ENCODE measurements around the gene ZNF865. TPM values are rescaled to one million over a fixed set of nuclear protein-coding genes. Genes with fewer than 3 reads are reported as not detected.
A peak's percentile ranks its signal among the peaks of the same experiment; 100 is the strongest.
"Not testable (repeated sequence)": the region's sequence is repeated elsewhere in the genome, so short reads cannot be mapped to it uniquely, and the experiment has no call there.

Gene ZNF865
- total RNA-seq, 1 donor from 2014 or later, result 0.49 TPM

DNA sequence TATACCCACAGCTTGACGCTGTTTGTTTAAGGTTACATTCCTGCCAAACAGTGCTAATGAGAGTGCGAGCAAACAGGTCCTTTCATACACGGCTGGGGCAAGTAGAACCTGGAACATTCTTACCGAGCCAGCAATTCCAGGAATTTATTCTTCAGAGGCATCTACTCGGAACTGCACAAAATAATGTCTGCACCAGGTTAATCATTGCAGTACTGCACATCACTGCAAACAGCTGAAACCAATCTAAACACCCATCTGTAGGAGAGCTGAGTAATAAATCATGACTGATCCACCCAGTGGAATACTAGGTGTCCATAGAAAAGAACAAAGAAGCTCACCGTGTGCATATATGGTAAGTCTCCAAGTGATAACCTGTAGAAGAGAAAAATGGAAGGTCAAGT, 23.6 kb upstream of the ZNF865 start:
- H3K4me3 Mint-ChIP-seq, result peak overlapping the region; percentile 90
- H3K36me3 ChIP-seq, result no peaks in the 10 kb centered on the region
- H3K9ac ChIP-seq, result no peak overlapping the region
- H3K4me1 Mint-ChIP-seq, result peaks cover 34% of the 10 kb centered on the region
- H3K27me3 ChIP-seq, result no peaks in the 10 kb centered on the region
- H3F3A ChIP-seq (ENCODE audit: low read depth), result peaks cover 40% of the 10 kb centered on the region
- H3K27ac Mint-ChIP-seq, result peak overlapping the region; percentile 66
- no peaks in the 10 kb centered on the region for H3K9me3 Mint-ChIP-seq
- H2AFZ ChIP-seq (replicated peaks), result no peak overlapping the region
- peaks cover 5% of the 10 kb centered on the region for H3K36me3 Mint-ChIP-seq
- DNase-seq (ENCODE audit: low spot score), result no peak
- peaks cover 22% of the 10 kb centered on the region for H3K79me2 ChIP-seq (ENCODE audit: low read depth)
- no peak overlapping the region for H3K27ac ChIP-seq
- H3K27me3 Mint-ChIP-seq (ENCODE audit: insufficient read depth, low read depth), result peaks cover 2% of the 10 kb centered on the region
- H3K4me1 ChIP-seq, result no peaks in the 10 kb centered on the region
- H3K9me3 ChIP-seq (ENCODE audit: low read depth), result no peaks in the 10 kb centered on the region
- H3K4me2 ChIP-seq, result no peak overlapping the region
- TF ChIP-seq, protein P1, sequence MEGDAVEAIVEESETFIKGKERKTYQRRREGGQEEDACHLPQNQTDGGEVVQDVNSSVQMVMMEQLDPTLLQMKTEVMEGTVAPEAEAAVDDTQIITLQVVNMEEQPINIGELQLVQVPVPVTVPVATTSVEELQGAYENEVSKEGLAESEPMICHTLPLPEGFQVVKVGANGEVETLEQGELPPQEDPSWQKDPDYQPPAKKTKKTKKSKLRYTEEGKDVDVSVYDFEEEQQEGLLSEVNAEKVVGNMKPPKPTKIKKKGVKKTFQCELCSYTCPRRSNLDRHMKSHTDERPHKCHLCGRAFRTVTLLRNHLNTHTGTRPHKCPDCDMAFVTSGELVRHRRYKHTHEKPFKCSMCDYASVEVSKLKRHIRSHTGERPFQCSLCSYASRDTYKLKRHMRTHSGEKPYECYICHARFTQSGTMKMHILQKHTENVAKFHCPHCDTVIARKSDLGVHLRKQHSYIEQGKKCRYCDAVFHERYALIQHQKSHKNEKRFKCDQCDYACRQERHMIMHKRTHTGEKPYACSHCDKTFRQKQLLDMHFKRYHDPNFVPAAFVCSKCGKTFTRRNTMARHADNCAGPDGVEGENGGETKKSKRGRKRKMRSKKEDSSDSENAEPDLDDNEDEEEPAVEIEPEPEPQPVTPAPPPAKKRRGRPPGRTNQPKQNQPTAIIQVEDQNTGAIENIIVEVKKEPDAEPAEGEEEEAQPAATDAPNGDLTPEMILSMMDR (IDR thresholded peaks at IDR 0.05), result no peak
- no peak for TF ChIP-seq EZH2phosphoT487 (IDR thresholded peaks at IDR 0.05)
- TF ChIP-seq EZH2 (IDR thresholded peaks at IDR 0.05), result no peak
- peaks cover 9% of the 10 kb centered on the region for H4K20me1 ChIP-seq (ENCODE audit: low read depth)
- no peak overlapping the region for H3K4me3 ChIP-seq

DNA sequence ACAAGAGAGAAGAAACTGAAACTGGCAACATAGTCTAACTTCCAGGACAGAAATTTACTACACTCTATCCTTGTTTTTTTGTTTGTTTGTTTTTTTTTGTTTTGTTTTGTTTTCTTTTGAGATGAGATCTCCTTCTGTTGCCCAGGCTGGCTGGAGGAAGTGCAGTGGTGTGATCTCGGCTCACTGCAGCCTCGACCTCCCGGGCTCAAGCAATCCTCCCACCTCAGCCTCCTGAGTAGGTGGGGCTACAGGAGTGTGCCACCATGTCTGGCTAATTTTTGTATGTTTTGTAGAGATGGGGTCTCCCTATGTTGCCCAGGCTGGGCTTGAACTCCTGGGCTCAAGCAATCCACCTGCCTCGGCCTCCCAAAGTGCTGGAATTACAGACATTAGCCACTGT, 23.2 kb upstream of the ZNF865 start:
- H3K4me1 ChIP-seq; DNase-seq (ENCODE audit: low spot score); H3K27ac ChIP-seq; H3K36me3 Mint-ChIP-seq; H3K4me2 ChIP-seq; H3K36me3 ChIP-seq; H3K9me3 Mint-ChIP-seq; H2AFZ ChIP-seq (replicated peaks); H3K9me3 ChIP-seq (ENCODE audit: low read depth); H3K27me3 Mint-ChIP-seq (ENCODE audit: insufficient read depth, low read depth); H3K9ac ChIP-seq; H3K4me3 ChIP-seq; H4K20me1 ChIP-seq (ENCODE audit: low read depth); H3K27me3 ChIP-seq: not testable (repeated sequence)
- H3K4me1 Mint-ChIP-seq, result peaks cover 37% of the 10 kb centered on the region
- H3K4me3 Mint-ChIP-seq, result peak overlapping the region; percentile 62
- H3K79me2 ChIP-seq (ENCODE audit: low read depth), result peaks cover 22% of the 10 kb centered on the region
- peak overlapping the region; percentile 66 for H3K27ac Mint-ChIP-seq
- peaks cover 45% of the 10 kb centered on the region for H3F3A ChIP-seq (ENCODE audit: low read depth)

DNA sequence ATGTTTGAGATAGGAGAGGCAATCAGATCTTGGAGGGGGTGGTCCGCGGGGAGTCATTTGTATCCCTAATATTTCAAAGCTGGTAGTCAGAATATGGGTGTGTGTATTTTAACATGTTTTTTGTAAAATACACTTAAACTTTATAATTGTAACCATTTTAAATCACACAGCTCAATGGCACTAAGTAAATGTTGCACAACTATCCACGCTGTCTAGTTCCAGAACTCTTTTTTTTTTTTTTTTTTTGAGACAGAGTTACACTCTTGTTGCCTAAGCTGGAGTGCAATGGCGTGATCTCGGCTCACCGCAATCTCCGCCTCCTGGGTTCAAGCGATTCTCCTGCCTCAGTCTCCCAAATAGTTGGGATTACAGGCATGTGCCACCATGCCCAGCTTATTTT, 21.6 kb upstream of the ZNF865 start:
- H3K4me1 ChIP-seq; H2AFZ ChIP-seq (replicated peaks); H3K4me3 ChIP-seq; H3K9me3 ChIP-seq (ENCODE audit: low read depth); H3K27ac Mint-ChIP-seq; DNase-seq (ENCODE audit: low spot score); H3K4me3 Mint-ChIP-seq; H3K36me3 ChIP-seq; H3K4me2 ChIP-seq; H4K20me1 ChIP-seq (ENCODE audit: low read depth); H3K27me3 Mint-ChIP-seq (ENCODE audit: insufficient read depth, low read depth); H3K36me3 Mint-ChIP-seq; H3K27me3 ChIP-seq; H3K9me3 Mint-ChIP-seq; H3K27ac ChIP-seq; H3K9ac ChIP-seq: not testable (repeated sequence)
- H3K4me1 Mint-ChIP-seq, result peaks cover 40% of the 10 kb centered on the region
- Histone ChIP-seq H3F3A (ENCODE audit: low read depth) (peaks cover 51% of the 10 kb centered on the region), H3K79me2 (ENCODE audit: low read depth) (peaks cover 18% of the 10 kb centered on the region)

DNA sequence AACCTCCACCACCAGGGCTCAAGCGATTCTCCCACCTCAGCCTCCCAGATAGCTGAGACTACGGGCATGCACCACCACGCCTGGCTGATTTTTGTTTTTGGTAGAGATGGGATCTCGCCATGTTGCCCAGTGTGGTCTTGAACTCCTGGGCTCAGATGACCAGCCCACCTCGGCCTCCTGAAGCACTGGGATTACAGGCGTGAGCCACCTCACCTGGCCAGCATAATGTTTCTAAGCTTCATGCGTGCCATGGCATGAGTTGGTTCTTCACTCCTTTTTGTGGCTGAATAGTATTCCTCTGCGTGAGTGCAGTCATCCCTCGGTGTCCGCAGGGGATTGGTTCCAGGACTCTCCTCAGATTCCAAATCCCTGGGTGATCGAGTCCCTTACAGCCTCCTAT, 20.6 kb upstream of the ZNF865 start:
- peaks cover 8% of the 10 kb centered on the region for H3K27me3 Mint-ChIP-seq (ENCODE audit: insufficient read depth, low read depth)
- Histone ChIP-seq H3K36me3 (no peaks in the 10 kb centered on the region), H3K9ac (no peak overlapping the region), H3K79me2 (ENCODE audit: low read depth) (peaks cover 8% of the 10 kb centered on the region), H4K20me1 (ENCODE audit: low read depth) (peaks cover 1% of the 10 kb centered on the region), H3F3A (ENCODE audit: low read depth) (peaks cover 60% of the 10 kb centered on the region), H3K9me3 (ENCODE audit: low read depth) (no peaks in the 10 kb centered on the region), H3K27me3 (no peaks in the 10 kb centered on the region), H3K4me1 (peaks cover 9% of the 10 kb centered on the region), H3K27ac (no peak overlapping the region), H3K4me3 (no peak overlapping the region), H3K4me2 (peak overlapping the region; percentile 73), H2AFZ (replicated peaks) (no peak overlapping the region)
- DNase-seq (ENCODE audit: low spot score), result no peak
- H3K4me1 Mint-ChIP-seq, result peaks cover 45% of the 10 kb centered on the region
- peak overlapping the region; percentile 95 for H3K27ac Mint-ChIP-seq
- no peaks in the 10 kb centered on the region for H3K9me3 Mint-ChIP-seq
- TF ChIP-seq, protein P1 (IDR thresholded peaks at IDR 0.05), result no peak
- no peak for TF ChIP-seq EZH2 (IDR thresholded peaks at IDR 0.05)
- no peak for TF ChIP-seq EZH2phosphoT487 (IDR thresholded peaks at IDR 0.05)
- H3K36me3 Mint-ChIP-seq, result no peaks in the 10 kb centered on the region
- peak overlapping the region; percentile 73 for H3K4me3 Mint-ChIP-seq

Data from neural progenitor cell (in vitro differentiated cells).